Brain microvascular endothelial cell (primary cell): ENCODE results near the gene TMCO4.

Experiments
- DNase-seq: peaks from one replicate; pipeline ENCODE4 v3.0.0-alpha.2; 2020
- H3K27ac ChIP-seq: fragments of 250-450 bp; sonication (Bioruptor Pico); 2 replicates; pipeline ENCODE4 v1.5.1; 2020; ENCODE audit warnings: mild to moderate bottlenecking, moderate library complexity
- H3K27me3 ChIP-seq: fragments of 250-450 bp; sonication (Bioruptor Pico); replicated peaks from 2 replicates; pipeline ENCODE4 v1.5.1; 2020; ENCODE audit warnings: mild to moderate bottlenecking
- H3K36me3 ChIP-seq: fragments of 250-450 bp; sonication (Bioruptor Pico); replicated peaks from 2 replicates; pipeline ENCODE4 v1.5.1; 2020; ENCODE audit warnings: mild to moderate bottlenecking
- H3K4me3 ChIP-seq: 2 replicates; pipeline ENCODE4 v1.5.1; 2011; ENCODE audit warnings: low read depth, mild to moderate bottlenecking, control low read depth, low read length, moderate library complexity
- in situ Hi-C: cut with HindIII; loops from 2 replicates; pipeline ENCODE4 v1.10.0; 2017; ENCODE audit warnings: low sequenced_read_pairs, low pct_ligation_motif_present
- TF ChIP-seq, protein P1 (sequence below): IDR thresholded peaks from 2 replicates; pipeline ENCODE4 v1.5.1; 2011; ENCODE audit warnings: low read depth, mild to moderate bottlenecking, moderate library complexity, low read length, control low read depth, inconsistent platforms; ENCODE audit errors: missing control alignments

Gene TMCO4

DNA sequence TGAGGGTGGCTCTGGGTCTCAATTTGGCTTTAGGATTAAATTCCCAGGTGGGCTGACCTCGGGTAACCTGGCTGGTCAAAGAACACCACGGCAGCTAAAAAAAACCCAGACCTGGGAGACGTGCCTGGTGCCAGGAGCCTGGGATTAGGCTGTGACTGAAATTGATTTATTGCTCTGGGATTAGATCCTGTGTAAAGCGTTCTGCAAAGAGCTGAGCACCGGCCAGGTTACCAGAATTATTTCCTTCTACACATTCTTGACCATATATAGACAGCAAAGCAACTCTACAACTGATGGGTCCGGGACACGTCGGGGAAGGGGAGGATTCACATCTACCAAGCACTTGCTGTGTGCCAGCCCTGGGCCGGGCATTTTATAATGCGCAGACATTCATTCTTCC lies 45.2 kb downstream of the TMCO4 start:
- no peak overlapping the region for H3K4me3 ChIP-seq
- no peaks in the 10 kb centered on the region for H3K36me3 ChIP-seq
- TF ChIP-seq, protein P1, sequence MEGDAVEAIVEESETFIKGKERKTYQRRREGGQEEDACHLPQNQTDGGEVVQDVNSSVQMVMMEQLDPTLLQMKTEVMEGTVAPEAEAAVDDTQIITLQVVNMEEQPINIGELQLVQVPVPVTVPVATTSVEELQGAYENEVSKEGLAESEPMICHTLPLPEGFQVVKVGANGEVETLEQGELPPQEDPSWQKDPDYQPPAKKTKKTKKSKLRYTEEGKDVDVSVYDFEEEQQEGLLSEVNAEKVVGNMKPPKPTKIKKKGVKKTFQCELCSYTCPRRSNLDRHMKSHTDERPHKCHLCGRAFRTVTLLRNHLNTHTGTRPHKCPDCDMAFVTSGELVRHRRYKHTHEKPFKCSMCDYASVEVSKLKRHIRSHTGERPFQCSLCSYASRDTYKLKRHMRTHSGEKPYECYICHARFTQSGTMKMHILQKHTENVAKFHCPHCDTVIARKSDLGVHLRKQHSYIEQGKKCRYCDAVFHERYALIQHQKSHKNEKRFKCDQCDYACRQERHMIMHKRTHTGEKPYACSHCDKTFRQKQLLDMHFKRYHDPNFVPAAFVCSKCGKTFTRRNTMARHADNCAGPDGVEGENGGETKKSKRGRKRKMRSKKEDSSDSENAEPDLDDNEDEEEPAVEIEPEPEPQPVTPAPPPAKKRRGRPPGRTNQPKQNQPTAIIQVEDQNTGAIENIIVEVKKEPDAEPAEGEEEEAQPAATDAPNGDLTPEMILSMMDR = no peak
- no peak for DNase-seq
- H3K27me3 ChIP-seq = no peaks in the 10 kb centered on the region
- H3K27ac ChIP-seq = no peak overlapping the region
- in situ Hi-C loops = no loop called here

DNA sequence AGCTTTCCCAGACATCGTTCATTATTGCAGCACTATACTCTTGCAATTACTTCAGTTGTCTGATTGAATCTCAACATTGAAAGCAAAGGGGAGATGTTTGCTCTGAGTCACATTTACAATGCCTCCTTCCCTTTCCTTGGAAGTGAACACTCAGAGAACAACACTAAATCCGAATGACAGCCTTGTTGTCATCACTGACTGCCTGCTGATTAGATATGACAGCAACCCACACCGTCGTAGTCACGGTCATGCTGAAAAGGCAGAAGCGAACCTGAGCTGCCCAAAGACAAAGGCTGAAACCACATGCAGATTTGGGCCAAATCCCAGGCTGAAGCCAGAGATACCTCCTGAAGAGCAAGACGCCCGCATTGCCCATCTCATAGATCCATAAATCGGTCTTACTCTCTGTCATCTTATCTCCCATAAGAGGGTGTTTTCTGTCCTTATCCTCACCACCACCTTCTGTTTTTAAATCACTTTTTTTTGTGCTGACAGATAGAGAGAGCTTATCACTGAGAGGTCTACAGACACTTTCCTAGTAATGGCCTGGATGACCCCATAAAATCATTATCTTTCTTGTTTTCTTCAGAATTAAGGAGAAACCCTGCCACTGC lies 47.5 kb downstream of the TMCO4 start:
- H3K36me3 ChIP-seq = no peaks in the 10 kb centered on the region
- in situ Hi-C loops = no loop called here
- TF ChIP-seq, protein P1 = no peak

DNA sequence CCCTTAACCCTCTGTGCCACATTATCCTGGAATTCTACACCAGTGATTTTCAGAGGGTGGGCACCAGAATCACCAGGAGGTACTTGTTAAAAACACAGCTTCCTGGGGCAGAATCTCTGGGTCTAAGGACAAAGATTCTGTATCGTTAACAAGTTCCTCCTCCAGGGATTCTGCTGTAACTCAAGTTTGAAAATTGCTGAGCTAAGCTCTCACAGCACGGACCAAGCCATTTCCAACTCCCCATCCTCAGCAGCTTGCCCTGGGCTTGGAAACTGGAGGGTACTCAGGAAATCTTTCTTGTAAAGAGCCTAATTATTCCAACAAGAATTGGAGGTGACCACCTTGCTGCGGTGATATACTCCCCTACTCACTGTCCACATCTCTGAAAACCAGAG lies 48.8 kb downstream of the TMCO4 start:
- in situ Hi-C loops = no loop called here
- H3K27me3 ChIP-seq = no peaks in the 10 kb centered on the region
- TF ChIP-seq, protein P1 = no peak
- H3K36me3 ChIP-seq = no peaks in the 10 kb centered on the region
- no peak for DNase-seq
- no peak overlapping the region for H3K27ac ChIP-seq
- no peak overlapping the region for H3K4me3 ChIP-seq

More for the DNA sequence above, 47.5 kb downstream of the TMCO4 start:
- no peak for DNase-seq
- Histone ChIP-seq H3K27me3 (no peaks in the 10 kb centered on the region), H3K27ac (no peak overlapping the region), H3K4me3 (no peak overlapping the region)

DNA sequence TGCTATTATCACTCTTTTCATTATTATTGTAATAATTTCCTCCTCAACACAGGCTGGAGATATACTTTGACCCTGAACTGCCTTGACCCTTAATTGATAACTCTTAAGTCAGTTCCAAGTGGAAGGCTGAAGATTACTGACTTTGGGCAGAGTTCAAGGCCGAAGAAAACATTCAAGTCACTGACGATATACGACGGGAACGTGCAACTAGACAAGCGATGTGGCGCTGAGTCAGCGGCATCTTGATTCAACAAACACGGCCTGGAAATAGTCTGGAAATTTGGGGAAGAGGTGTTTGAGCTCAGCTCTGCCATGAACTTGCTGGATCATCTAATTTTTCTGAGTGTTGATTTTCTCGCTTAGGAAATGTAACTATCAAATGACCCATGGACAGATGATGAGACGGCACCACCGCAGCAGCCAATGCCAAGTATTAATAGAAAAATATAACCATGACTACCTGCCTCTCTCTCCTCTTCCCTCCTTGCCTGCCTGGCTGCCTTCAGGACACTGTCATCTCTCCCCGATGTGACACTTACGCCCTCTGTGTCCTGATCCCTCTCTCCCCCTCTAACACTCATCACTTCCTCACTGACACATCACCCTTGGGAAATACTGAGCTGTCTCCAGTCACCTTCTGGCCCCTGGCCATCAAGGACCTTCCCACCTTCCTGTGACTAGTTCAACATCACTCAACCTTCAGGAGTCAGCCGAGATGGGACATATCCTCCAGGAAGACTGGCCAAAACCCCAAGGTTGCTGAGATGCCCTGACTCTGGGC lies 49.4 kb downstream of the TMCO4 start:
- H3K36me3 ChIP-seq = no peaks in the 10 kb centered on the region
- no peak for DNase-seq
- TF ChIP-seq, protein P1 = no peak
- H3K27me3 ChIP-seq = no peaks in the 10 kb centered on the region
- no peak overlapping the region for H3K4me3 ChIP-seq
- in situ Hi-C loops = no loop called here
- H3K27ac ChIP-seq = no peak overlapping the region

DNA sequence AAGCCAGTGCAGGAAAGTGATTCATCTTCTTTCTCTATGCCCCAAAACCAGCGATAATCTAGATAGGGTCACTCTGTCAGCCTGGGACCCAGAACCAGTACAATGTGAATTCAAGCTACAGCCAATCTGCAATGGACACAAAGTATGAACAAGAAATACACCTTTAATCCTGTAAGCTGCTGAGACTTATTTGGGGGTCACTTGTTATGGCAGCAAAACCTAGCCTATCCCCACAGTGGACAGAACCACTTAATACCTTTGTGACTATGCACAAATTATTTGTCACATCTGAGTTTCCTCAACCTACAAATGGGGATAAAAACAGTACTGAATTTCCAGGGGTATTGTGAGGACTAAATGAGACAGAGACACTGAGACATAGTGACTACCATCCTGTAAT lies 50.0 kb downstream of the TMCO4 start:
- in situ Hi-C loops = no loop called here
- Histone ChIP-seq H3K27me3 (no peaks in the 10 kb centered on the region), H3K27ac (no peak overlapping the region), H3K36me3 (no peaks in the 10 kb centered on the region), H3K4me3 (no peak overlapping the region)
- TF ChIP-seq, protein P1 = no peak
- no peak for DNase-seq

DNA sequence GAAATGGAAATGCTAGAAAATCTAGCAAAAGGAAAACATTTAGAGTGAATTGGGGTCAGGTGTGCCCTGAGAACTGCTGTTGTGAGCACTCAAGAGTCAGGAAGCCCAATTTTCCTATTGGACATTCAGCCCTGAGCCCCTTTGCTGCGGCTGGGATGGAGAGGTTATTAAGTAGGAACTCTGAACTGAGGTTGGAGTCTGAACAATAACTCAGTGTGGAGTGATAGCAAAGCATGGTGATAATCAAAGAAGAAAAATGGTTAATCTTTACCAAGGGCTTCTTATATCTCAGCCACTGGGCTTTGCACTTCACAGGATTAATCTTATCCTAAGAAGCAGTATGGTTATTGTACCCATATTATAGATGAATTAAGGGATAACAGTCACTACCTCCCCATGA lies 52.0 kb downstream of the TMCO4 start:
- Histone ChIP-seq H3K4me3 (no peak overlapping the region), H3K27ac (no peak overlapping the region), H3K27me3 (no peaks in the 10 kb centered on the region), H3K36me3 (no peaks in the 10 kb centered on the region)
- TF ChIP-seq, protein P1 = no peak
- DNase-seq = no peak
- in situ Hi-C loops = no loop called here
